GM20431 (cell line): ENCODE results near the gene RNF223.
"Not testable (repeated sequence)": the region's sequence is repeated elsewhere in the genome, so short reads cannot be mapped to it uniquely, and the experiment has no call there.

Experiments
- in situ Hi-C: fragments of 300-500 bp; cut with MseI, MboI; formaldehyde crosslinking; loops from one replicate; pipeline ENCODE4 v1.15.0; 2020; ENCODE audit warnings: low sequenced_read_pairs; ENCODE audit not compliant: unreplicated experiment

Gene RNF223

DNA sequence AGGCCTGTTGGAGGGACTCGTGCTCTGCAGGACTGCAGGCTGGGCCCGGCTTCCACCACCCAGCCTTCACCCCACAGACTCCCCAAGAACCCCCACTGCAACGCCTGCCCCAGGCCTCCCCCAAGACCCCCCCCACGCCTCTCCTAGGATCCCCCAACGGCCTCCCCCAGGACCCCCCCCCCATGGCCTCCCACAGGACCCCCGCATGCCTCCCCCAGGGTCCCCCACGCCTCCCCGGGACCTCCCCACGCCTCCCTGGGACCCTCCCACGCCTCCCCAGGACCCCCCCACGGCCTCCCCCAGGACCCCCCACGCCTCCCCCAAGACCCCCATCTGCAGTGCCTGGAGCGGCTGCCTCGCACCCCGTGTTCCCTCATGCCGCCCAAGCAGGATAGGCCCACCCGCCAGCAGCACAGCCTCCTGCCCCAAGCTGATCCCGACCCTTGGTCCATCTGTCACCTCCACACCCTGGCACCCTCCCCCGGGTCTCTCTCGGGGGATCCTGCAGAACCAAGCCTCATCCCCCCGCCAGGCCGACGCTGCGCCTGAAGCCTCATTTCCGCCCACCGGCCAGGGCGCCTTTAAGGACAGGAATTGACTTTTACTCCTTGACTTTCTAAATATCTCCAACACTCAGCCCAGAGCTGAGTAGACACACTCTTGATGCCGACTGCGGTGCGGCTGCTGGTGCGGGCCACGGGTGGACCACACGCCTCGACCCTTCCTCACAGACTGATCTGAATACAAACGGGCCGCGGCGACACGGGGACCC, 14.1 kb upstream of the RNF223 start:
- in situ Hi-C loops: no loop called here

DNA sequence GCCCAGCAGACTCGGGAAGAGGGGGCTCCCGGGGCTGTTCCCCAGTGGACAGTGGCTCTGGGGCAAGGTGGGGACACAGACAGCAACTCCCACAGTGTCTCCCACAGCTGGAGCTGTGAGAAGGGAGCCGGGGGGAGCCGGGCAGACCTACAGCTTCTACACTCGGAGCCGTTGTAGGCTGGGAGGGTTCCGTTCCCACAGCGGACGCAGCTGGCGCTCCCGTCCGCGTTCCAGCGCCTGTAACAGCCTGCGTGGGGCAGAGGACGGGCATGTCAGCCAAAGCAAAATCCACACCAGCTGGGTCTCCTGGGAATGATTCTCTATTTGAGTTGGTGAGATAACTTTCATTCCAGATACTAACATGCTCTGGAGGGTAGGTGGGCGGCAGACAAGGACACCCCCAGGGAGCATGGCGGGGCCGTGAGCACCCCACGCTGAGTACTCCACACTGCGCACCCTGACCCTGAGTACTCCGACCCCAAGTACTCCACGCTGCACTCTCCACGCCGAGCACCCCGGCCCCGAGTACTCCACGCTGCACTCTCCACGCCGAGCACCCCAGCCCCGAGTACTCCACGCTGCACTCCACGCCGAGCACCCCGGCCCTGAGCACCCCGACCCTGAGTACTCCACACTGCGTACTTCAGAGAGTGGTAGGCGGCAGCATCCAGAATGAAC, 13.4 kb upstream of the RNF223 start:
- in situ Hi-C loops: no loop called here

DNA sequence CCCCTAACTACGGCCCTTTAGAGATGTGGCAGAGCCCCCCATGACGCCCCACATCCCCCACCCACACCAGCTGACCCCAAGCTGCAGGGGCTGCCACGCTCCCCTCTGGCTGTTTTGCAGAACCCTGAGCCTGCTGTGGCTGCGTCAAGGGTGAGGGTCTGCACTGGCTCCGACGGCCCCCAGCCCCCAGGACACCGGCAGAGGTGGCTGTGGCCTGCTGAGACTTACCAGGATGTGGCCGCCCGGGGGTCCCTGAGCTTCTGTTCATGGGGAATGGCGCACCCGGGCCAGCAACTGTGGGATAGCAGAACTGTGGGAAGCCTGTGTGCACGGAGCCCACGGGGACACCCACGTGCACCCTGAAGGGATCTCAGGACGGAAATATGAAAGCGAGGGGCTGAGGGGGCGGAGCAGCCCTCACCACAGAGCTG, 12.8 kb upstream of the RNF223 start:
- in situ Hi-C loops: no loop called here

DNA sequence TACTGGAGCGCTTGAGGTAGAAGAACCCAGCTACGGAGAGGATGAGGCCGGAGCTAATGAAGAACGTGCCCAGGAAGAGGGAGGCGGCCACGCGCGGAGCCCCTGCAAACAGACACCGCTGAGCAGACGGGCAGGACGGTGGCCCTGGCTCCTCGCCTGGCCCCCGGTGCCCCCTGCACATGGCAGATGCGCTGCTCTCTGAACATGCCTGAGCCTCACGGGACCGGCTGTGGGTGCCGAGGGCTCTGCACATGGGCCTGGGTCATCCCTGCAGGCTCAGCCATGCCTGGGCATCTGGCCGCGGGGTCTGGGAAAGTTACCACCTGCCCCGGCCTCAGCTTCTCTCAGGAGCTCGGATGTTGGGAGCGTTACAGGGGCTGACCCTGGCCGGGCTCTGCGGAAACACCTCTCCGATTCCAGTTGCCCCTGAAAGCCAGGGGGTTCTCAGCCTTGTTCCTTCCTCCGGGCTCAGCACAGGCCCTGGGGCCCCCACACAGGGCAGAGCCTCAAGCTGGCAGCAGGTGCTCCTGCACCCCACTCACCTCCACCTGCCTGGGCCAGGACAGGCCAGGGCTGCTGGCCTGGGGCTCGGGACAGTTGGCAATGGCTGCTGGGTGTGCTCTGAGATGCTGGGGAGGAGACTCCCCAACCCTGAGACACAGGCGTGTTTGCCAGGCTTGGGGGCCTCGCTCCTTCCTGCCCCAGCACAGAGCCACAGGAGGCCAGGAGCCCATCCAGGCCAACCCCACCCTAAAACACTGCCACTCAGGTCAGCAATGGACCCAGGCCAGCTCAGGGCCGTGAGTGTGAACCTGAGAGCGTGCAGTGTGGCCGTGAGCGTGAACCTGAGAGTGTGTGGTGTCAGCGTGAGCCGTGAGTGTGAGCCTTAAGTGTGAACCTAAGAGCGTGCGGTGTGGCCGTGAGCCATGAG, 12.1 kb upstream of the RNF223 start:
- in situ Hi-C loops: no loop called here

DNA sequence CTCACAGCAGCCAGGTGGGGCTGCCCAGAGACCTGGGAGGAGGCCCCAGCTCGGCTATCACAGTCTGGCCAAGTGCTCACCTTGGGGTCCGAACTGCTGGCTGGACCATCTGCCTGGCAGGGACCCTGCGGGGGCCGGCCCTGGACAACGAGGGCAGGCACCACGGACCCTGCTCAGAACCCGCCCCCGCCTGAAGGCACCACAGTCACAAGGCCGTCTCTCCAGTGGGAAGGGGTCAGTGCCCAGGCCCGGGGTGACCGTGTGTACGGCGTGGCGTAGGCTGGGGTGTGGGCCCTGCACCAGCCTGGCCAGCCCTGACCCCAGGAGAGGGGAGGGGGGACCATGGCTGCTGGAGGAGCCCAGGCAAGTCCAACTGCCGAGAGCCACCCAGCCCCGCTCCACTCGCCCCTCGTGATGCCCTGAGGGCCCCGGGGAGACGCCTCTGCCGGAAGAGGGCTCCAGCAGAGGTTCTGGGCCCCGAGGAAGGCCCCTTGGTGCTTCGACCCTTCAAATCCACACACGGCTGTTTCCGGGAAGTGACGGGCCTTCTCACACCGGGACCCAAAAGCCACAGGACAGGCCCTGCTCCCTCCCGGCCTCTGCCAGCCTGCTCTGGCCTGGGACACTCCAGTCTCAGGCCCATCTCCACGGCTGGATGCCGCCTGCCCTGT, 11.2 kb upstream of the RNF223 start:
- in situ Hi-C loops: no loop called here

DNA sequence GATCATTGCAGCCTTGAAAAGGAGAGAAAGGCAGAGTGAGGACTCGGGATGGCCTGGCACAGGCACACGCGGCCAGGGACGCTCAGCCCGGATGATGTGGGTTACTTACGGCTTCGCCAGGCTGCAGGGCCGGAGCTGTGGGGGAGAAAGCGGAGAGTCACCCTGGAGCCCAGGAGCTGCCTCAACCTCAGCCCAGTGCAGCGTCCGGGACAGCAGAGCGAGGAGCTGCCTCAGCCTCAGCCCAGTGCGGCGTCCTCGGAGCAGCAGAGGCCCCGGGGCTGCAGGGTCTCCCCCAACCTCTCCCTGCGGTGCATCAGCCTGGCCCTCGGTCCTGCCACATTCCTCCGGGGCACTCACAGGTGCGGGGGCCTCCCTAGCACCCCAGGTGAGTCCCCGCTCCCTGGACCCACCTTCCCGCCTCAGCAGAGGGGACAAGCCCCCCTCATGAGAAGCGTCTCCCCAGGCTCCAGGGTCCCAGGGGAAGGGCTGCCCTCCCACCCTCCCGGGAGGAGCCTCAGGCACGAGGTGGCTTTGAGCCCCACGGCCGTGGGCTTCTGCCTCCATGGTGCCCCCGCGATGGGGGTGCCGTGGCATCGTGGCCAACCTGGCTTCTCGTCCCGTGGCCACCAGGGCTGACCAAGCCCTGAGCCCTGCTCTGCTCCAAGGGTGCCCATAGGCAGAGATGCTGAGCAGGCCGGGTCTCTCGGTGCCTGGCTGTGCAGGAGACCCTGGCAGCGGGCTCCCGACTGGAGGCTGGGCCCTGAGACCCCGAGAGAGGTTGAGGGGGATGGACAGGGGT, 10.5 kb upstream of the RNF223 start:
- in situ Hi-C loops: no loop called here

DNA sequence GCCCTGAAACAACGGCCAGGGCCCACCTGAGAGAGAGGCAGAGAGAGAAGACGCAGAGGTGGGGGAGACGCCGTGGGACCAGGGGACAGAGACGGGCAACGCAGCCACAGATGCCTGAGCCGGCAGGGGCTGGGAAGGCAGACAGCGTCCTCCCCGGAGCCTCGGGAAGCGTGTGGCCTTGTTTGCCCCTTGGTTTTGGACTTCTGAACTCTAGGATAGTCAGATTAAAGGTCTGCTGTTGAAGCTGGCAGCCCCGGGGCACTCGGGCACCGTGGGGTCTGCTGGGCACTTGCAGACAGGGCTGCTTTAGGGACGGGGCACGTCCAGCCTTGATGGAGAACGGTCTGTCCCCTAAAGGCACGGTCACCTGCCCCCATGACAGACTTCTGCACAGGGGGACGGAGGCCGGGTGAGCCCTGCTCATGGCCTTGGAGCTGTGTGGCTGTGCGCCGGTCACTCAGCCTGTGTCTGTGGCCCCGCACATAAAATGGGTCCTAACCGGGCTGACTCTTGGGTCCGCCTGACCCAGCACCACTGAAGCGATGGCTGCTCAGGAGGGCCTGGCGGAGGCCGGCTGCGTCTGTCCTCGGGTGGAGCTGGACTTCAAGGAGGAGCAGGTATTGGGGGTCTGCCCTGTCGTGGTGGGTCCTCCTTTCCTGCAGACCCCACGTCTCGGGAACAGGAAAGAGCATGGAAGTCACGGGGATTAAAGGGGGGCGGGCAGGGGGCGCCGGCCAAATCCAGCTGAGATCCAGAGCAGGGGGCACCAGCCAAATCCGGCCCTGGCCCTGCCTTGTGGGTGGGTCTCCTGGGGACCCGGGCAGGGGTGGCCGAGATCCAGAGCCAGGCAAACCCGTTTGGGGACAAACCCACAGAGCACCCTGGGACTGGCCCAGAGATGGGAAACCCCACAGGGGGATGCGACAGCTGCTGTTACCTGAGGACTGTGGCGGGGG, 9.6 kb upstream of the RNF223 start:
- in situ Hi-C loops: no loop called here

DNA sequence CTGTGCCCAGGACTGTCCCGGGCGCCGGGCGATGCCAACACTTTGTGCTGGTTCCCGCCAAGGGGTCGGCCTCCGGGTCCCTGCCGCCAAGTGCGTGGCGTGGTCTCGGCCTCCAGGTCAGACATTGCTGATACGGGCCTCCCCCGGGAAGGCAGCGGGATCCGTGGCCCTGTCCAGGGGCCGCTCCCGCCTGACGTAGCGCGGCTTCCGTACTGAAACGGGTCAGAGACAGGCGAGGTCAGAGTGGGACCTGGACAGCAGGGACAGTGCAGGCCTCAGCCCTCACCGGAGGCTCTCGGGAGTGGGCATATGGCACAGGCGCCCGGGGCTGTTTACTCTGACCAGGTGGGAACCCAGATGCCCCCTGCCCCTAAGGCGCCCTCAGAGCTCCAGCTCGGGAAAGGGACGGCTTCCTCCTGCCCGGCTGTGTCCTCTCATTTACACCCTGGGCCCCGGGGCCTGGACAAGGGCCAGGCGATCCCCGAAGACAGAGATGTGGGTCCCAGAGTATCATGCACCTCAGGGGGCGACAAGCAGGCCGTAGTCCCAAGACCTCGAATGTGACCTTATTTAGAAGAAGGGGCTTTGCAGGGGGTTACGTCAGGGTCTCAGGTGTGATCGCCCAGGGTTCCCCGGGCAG, 8.8 kb upstream of the RNF223 start:
- in situ Hi-C loops: no loop called here

DNA sequence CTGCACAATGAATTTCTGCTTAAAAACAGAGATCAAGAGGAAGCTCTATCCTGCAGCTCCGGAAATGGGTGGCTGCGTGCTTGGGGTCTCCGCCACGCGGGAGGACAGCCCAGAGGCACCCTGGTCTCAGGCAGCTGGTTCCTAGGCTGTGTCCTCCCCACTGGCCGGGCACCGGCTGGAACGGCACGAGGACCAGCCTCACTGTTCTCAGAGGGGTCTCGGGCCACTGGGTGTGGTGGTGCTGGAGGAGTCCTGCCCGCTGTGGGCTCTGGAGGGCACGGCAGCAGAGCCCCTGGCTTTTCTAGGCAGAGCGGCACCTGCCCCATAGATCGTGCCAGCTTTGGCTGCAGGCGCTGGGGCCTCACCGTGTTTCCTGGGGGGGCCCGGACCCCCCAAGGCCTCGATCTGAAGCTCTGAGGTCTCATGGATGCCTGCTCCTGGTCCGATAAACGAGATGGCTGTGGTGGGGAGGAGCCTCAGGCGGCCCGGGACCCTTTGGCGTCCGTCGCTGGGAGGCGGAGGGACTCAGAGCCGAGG, 8.2 kb upstream of the RNF223 start:
- in situ Hi-C loops: no loop called here

DNA sequence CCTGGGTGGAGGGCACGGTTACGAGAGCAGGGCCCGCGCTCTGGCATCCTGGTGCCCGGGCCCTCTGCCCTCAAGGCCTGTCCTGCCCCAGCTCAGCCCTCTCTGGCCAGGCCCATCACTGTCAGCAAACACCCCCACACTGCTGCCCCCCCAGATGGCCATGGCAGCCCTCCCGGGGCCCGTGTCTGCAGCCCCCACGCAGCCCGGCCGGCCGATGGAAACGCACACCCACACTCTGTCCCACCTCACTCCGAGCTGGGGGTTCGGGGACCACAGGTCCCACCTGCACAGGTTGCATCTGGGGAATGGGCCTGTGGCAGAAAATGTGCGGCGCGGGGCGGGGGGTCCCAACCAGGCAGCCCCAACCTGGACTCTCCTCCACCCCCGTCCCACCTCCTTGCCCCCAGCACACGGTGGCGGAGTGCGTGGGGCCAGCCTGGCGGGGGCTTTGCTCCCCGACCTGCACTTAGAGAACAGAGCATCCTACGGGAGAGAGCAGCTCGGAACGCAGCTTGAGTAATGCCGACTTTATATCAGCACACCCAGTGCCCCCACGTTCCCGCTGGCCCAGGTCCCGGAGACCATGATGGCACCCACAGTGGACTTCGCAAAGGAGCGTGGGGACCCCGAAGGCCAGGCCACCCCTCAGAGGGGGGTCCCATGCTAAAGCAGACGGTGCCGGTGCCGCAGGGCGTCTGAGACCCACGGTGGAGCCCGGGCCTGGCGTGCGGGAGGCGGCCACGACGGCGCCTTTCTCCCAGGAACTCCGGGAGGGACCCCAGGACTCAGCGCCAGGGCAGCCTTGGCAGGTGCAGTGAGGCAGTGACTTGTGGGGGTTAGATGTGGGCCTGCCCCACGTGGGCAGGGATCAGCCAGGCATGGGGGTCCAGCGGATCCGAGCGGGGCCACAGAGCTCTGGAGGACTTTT, 7.5 kb upstream of the RNF223 start:
- in situ Hi-C loops: no loop called here

DNA sequence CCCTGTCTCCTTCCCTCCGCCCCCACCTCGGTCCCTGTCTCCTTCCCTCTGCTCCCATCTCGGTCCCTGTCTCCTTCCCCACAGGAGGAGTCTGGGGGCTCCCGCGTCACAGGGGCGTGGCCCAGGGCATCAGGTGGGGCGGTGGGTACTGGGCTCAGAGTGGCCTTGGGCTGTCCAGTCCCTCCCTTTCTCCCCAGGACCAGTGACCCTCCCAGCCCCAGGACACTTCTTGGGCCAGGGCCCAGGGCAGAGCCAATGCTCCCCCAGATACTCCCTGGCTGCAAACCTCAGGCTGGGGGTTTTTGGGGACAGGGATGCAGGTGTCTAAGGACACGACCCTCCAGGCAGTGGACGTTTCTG, 6.8 kb upstream of the RNF223 start:
- in situ Hi-C loops: no loop called here

DNA sequence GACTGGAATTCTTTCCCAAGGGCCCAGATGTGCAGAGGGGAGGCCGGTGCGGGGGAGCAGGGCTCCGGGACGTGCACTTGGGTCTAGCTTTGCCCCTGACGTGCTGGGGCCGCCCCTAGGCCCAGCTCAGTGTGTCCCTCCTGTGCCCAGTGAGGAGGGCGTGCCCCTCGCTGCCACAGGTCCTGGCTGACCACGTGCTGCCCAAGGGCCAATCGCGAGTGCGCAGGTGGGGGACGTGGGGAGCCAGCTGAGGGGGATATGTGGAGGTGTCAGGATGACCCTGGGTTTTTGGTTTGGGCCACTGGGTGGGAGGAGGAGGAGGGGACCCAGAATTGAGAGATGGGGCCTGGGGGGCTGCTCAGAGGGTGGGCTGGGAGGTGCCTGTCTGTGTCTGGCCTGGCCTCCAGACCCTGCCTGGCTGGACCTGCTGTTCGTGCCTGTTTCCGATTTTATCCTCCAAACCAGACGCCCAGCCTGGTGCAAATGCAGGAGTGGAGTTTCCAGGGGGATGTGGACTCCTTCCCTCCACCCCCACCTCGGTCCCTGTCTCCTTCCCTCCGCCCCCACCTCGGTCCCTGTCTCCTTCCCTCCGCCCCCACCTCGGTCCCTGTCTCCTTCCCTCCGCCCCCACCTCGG, 6.1 kb upstream of the RNF223 start:
- in situ Hi-C loops: no loop called here

DNA sequence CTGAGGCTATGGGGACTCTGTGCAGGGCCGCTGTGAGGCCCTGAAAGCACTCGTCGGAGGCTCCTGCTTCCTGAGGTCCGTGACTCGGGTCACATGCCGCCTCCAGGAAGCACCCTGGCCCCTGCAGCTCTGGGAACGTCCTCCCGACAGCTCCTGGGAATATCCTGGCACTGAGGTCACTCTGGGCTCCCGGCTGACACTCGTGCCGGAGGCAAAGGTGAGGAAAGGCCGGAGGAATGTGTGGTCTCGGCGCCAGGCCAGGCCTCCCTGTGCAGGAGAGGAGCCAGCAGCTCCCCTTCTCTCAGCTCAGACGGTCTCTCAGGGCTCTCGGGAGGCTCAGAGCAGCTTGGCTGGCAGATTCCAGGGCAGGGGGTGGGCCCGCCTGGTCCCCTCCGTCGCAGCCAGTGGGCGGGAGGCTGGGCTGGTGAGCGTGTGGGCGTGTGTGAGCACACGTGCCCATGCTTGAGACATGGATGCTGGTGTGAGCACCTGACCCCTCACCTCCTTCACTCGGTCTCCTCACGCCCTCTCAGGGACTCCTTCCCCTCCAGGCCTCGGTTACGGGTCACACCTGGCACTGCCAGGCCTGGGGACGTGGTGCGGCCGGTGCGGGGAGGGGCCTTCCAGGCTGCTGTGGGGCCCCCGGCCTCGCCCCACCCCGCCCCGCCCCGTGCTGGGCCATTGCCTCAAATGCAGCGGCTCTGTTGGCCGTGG, 5.5 kb upstream of the RNF223 start:
- in situ Hi-C loops: no loop called here

DNA sequence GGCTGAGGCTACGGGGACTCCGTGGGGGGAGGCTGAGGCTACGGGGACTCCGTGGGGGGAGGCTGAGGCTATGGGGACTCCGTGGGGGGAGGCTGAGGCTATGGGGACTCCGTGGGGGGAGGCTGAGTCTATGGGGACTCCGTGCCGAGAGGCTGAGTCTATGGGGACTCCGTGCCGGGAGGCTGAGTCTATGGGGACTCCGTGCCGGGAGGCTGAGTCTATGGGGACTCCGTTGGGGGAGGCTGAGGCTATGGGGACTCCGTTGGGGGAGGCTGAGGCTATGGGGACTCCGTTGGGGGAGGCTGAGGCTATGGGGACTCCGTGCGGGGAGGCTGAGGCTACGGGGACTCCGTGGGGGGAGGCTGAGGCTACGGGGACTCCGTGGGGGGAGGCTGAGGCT, 3.3 kb upstream of the RNF223 start:
- in situ Hi-C loops: not testable (repeated sequence)

DNA sequence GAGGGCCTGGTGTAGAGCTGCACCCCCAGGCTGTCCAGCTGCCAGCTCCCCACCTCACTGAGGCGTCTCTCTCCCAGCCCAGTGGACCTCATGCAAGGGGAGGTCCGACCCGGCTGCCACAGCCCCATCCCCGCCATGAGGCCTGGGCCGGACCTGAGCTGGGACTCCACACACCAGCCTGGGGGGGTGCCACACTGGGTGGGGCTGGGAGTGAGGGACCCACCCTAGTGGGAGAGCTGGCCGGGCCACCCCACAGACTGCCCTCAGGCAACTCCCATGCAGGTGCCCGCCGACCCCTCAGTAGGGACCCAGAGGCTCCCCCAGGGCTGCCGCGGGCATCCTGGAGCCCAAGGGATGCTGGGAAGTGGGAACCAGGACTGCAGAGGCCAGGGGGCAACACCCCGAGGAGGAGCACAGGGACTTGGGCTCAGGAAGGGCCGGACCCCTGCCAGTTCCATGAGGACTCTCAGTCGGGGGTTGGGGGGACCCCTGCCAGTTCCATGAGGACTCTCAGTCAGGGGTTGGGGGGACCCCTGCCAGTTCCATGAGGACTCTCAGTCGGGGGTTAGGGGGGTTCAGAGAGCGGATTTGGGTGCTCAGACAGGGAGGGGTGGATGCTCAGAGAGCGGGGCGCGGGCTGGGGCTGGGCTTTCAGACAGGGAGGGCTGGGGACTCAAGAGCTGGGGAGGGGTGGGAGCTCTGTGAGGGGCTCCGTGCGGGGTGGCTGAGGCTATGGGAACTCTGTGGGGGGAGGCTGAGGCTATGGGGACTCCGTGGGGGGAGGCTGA, 1.2 kb upstream of the RNF223 start:
- in situ Hi-C loops: no loop called here
